SK-N-MC (cell line): ENCODE results near the gene MCTP2.

Experiments used
- EZH2 ChIP-seq: fragments of 200-600 bp; sonication (generic); IDR thresholded peaks from one replicate; pipeline ENCODE4 v1.6.1; 2017; ENCODE audit warnings: antibody characterized with exemption
- FOXP2 ChIP-seq: optimal IDR thresholded peaks from 2 replicates; pipeline ENCODE3; 2011; ENCODE audit warnings: mild to moderate bottlenecking, moderate library complexity; ENCODE audit not compliant: insufficient read depth; ENCODE audit errors: extremely low read length, control extremely low read depth
- POLR2AphosphoS5 ChIP-seq: IDR thresholded peaks from 2 replicates; pipeline ENCODE4 v1.6.1; 2012; ENCODE audit warnings: mild to moderate bottlenecking, low read depth, low read length, borderline replicate concordance

- no peak for TF ChIP-seq POLR2AphosphoS5
- no peak for TF ChIP-seq EZH2
- no peak for TF ChIP-seq FOXP2
Observed at GRCh38 chr15:94411285-94411684, 179.9 kb downstream of the MCTP2 start.
